K562 (cell line): ENCODE measurements around the gene FUT2.

Source experiments
- HDAC1 ChIP-seq, 2 experiments: fragments of 450-650 bp; IDR thresholded peaks; 2 replicates each; pipeline ENCODE4 v1.6.1; 2016 to 2017; ENCODE audit warnings: inconsistent platforms in 1 of 2, mild to moderate bottlenecking in 1 of 2, moderate library complexity in 1 of 2
- MIER1 ChIP-seq: fragments of 450-650 bp; IDR thresholded peaks from 2 replicates; pipeline ENCODE4 v1.6.1; 2016; ENCODE audit warnings: antibody characterized with exemption, mild to moderate bottlenecking, low read depth
- PHB2 ChIP-seq: fragments of 450-650 bp; IDR thresholded peaks from 2 replicates; pipeline ENCODE4 v1.6.1; 2017; ENCODE audit warnings: low read depth
- POLR2A ChIP-seq: fragments of 450-650 bp; conservative IDR thresholded peaks from 2 replicates; pipeline ENCODE4 v1.6.1; 2016
- SREBF2 ChIP-seq: sonication (generic); formaldehyde crosslinking; IDR thresholded peaks from 2 replicates; pipeline ENCODE4 v1.4.0; 2020; ENCODE audit warnings: mild to moderate bottlenecking, missing genetic modification reagents
- ZFP1 ChIP-seq: fragments of 450-650 bp; formaldehyde crosslinking; IDR thresholded peaks from 2 replicates; pipeline ENCODE4 v1.4.0; 2020; ENCODE audit warnings: mild to moderate bottlenecking, mixed read lengths
- ZNF253 ChIP-seq: fragments of 250-450 bp; sonication (Bioruptor Pico); conservative IDR thresholded peaks from 2 replicates; pipeline ENCODE4 v1.6.1; 2021; ENCODE audit warnings: mild to moderate bottlenecking
- TF ChIP-seq, protein P1 (sequence below), 3 experiments: IDR thresholded peaks in 2 of 3; conservative IDR thresholded peaks in 1 of 3; 2 replicates each; pipeline ENCODE4 v1.5.1; 2011 to 2012; ENCODE audit warnings: low read length in 3 of 3, mild to moderate bottlenecking in 3 of 3, control low read depth in 2 of 3, improper control_type of control experiment in 1 of 3, inconsistent platforms in 1 of 3, low read depth in 1 of 3, mixed read lengths in 1 of 3, moderate library complexity in 1 of 3; ENCODE audit not compliant: insufficient read depth in 2 of 3
- TF ChIP-seq, protein P2 (sequence below): sonication (generic); formaldehyde crosslinking; IDR thresholded peaks from 2 replicates; pipeline ENCODE4 v1.8.0; 2022; ENCODE audit warnings: mild to moderate bottlenecking, low read depth, missing genetic modification reagents

DNA sequence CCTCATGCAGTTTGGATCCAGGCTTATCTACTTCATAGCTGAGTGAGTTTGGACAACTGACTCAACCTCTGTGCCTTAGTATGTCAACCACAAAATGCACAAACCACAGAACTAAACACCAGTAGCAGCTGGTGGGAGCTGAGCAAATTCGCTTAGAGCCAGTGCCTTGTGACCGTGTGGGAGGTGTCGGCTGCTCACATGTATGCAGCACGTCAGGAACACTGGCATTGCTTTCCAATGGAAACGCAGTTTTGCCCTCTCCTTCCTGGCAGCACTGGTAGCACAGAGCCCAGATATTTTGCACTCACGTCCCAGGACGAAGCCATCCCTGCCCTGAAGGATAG lies 14.7 kb upstream of the FUT2 start:
- TF ChIP-seq, protein P1, sequence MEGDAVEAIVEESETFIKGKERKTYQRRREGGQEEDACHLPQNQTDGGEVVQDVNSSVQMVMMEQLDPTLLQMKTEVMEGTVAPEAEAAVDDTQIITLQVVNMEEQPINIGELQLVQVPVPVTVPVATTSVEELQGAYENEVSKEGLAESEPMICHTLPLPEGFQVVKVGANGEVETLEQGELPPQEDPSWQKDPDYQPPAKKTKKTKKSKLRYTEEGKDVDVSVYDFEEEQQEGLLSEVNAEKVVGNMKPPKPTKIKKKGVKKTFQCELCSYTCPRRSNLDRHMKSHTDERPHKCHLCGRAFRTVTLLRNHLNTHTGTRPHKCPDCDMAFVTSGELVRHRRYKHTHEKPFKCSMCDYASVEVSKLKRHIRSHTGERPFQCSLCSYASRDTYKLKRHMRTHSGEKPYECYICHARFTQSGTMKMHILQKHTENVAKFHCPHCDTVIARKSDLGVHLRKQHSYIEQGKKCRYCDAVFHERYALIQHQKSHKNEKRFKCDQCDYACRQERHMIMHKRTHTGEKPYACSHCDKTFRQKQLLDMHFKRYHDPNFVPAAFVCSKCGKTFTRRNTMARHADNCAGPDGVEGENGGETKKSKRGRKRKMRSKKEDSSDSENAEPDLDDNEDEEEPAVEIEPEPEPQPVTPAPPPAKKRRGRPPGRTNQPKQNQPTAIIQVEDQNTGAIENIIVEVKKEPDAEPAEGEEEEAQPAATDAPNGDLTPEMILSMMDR (IDR thresholded peaks at IDR 0.05 in 2 of 3, conservative IDR thresholded peaks at IDR 0.05 in 1 of 3; ENCODE audit: insufficient read depth in 2 of 3, low read depth in 1 of 3, low read length in 3 of 3), result no peak
- TF ChIP-seq, protein P2, sequence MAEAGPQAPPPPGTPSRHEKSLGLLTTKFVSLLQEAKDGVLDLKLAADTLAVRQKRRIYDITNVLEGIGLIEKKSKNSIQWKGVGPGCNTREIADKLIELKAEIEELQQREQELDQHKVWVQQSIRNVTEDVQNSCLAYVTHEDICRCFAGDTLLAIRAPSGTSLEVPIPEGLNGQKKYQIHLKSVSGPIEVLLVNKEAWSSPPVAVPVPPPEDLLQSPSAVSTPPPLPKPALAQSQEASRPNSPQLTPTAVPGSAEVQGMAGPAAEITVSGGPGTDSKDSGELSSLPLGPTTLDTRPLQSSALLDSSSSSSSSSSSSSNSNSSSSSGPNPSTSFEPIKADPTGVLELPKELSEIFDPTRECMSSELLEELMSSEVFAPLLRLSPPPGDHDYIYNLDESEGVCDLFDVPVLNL (CRISPR knock-in tag), result no peak
- TF ChIP-seq SREBF2 (CRISPR knock-in tag) (no peak), ZFP1 (CRISPR knock-in tag) (no peak), POLR2A (no peak), ZNF253 (CRISPR knock-in tag) (no peak), MIER1 (no peak), PHB2 (no peak), HDAC1 (IDR thresholded peaks at IDR 0.05) (peak in 1 of 2 experiments; percentile 44; a peak in 1 of 4 replicates)
